C4-2B (cell line): ENCODE data around the gene NLRP12.

Source experiments
- ZFX ChIP-seq: fragments of 450-650 bp; IDR thresholded peaks from 2 replicates; pipeline ENCODE4 v1.6.1; 2017
- TF ChIP-seq, protein P1 (sequence below): fragments of 450-650 bp; conservative IDR thresholded peaks from 2 replicates; pipeline ENCODE4 v1.5.1; 2017; ENCODE audit warnings: mild to moderate bottlenecking

DNA sequence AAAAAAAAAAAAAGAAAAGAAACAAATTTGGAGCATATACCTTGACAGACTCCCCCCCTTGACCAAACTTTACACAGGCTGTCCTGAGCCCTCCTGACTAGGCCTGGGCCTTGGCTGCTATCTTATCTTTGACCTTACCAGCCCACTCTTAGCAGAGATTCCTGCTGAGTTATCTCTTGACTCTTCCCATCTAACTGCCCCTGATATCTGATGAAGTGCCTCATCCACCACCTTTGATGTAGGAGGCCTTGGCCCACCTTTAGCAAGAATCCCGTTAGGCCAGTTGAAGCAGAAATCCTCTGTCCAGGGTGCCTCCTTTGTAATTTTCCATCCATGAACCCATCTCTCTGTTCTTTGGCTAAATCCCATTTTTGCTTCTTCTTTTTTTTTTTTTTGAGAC, 43.6 kb downstream of the NLRP12 start:
- TF ChIP-seq, protein P1, sequence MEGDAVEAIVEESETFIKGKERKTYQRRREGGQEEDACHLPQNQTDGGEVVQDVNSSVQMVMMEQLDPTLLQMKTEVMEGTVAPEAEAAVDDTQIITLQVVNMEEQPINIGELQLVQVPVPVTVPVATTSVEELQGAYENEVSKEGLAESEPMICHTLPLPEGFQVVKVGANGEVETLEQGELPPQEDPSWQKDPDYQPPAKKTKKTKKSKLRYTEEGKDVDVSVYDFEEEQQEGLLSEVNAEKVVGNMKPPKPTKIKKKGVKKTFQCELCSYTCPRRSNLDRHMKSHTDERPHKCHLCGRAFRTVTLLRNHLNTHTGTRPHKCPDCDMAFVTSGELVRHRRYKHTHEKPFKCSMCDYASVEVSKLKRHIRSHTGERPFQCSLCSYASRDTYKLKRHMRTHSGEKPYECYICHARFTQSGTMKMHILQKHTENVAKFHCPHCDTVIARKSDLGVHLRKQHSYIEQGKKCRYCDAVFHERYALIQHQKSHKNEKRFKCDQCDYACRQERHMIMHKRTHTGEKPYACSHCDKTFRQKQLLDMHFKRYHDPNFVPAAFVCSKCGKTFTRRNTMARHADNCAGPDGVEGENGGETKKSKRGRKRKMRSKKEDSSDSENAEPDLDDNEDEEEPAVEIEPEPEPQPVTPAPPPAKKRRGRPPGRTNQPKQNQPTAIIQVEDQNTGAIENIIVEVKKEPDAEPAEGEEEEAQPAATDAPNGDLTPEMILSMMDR, result no peak
- TF ChIP-seq ZFX, result no peak
